Activated naive CD4-positive, alpha-beta T cell treated with anti-CD3 and anti-CD28 coated beads, Interleukin-2, amount 10 ng/mL, durations not matched to agents 5 hours and 36 hours (primary cell): ENCODE data around the gene SBDS. TPM values are rescaled to one million over a fixed set of nuclear protein-coding genes. Genes with fewer than 3 reads are reported as not detected.

Experiments used
- total RNA-seq, 2 experiments: library from RNA; stranded (reverse); gene quantifications; one replicate each; pipeline ENCODE4 v1.2.3, GENCODE V29; 2021

The SBDS gene
- 10 to 100 TPM; 34.6 to 36.4 TPM for total RNA-seq

GRCh38 chr7:66995050-66995776 is at the start of gene SBDS:
TSS of gene SBDS (minus strand) at chr7:66995586. CDS start at chr7:66995417, 169 bp downstream.

GRCh38 chr7:66996444-66997191 is 1.2 kb upstream of the SBDS start, which contains the start of gene TYW1:
TSS of gene TYW1 (plus strand) at chr7:66996833. CDS start at chr7:66996979, 146 bp downstream.

Other genes starting within 250 kb of the SBDS start
- 10 to 100 TPM; 83.4 to 88.0 TPM for gene TMEM248, start 74.4 kb downstream of the SBDS start, total RNA-seq
- gene TYW1, start 1.2 kb upstream of the SBDS start, total RNA-seq, result 10 to 100 TPM; 12.7 to 15.5 TPM